Left colon (tissue), 2 donors: ENCODE measurements around the gene RHNO1. TPM values are rescaled to one million over a fixed set of nuclear protein-coding genes. Genes with fewer than 3 reads are reported as not detected.

ENCODE experiments used
- ATAC-seq: fragments of 200-7000 bp; cut with Tn5 transposase; one replicate; pipeline ENCODE4 v1.9.1; 2020; ENCODE audit warnings: mild to moderate bottlenecking, moderate library complexity
- DNase-seq, 2 donors: peaks; one replicate each; pipeline ENCODE4 v3.0.0-alpha.2; 2020
- intact Hi-C, 2 donors: fragments of 100-400 bp; cut with DNase I in 1 of 2; cut with micrococcal nuclease in 1 of 2; formaldehyde crosslinking; loops; one replicate each; pipeline versions ENCODE4 v1.11.2 to v1.14.0; 2022; cut with DNase I, micrococcal nuclease
- total RNA-seq, 2 donors: library from RNA; stranded (reverse); fragmentation: NEBNext Ultra II Directional; extraction: Animal tissue kit (Norgen Biotek cat#: 25700); gene quantifications; one replicate each; pipeline ENCODE4 v1.2.1, GENCODE V29; 2021
- donor health status: DM: no; HTN: no; CAD: no.
- donor health status: DM: yes; HTN: yes; CAD: no.

The RHNO1 gene
- total RNA-seq, 2 donors from 2014 or later, result 18.5 to 20.6 TPM

DNA sequence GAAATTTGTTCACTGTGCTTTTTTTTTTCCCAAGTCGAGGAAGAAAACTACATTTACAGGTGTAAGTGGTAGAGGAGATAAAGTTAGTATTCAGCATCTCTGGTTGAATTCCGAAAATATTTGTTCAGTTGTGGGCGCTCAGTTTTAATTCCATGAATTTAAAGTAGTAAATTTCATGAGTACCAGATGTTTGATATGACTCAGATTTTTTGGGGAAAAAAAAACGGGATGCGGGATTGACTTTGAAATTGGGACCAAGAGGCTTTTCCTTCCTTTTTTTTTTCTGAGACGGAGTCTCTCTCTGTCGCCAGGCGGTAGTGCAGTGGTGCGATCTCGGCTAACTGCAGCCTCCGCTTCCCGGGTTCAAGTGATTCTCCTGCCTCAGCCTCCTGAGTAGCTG lies 15.2 kb downstream of the RHNO1 start:
- intact Hi-C loops, result no loop called here
- no peak for ATAC-seq
- DNase-seq, result no peak

DNA sequence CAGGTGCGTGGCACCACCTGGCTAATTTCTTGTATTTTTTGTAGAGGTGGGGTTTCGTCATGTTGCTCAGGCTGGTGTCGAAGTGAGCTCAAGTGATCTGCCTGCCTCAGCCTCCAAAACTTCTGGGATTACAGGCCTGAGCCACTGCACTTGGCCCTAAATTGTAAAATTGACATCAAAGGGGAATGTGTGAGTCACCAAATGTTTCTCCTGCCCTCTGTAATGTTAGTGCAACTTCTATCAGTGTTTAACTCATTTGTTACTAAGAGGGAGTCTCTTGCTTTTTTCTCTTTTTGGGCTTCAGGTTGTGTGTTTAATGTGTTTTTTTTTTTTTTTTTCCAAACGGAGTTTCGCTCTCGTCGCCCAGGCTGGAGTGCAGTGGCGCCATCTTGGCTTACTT lies 16.0 kb downstream of the RHNO1 start:
- DNase-seq, result no peak
- ATAC-seq, result no peak
- intact Hi-C loops, result no loop called here

DNA sequence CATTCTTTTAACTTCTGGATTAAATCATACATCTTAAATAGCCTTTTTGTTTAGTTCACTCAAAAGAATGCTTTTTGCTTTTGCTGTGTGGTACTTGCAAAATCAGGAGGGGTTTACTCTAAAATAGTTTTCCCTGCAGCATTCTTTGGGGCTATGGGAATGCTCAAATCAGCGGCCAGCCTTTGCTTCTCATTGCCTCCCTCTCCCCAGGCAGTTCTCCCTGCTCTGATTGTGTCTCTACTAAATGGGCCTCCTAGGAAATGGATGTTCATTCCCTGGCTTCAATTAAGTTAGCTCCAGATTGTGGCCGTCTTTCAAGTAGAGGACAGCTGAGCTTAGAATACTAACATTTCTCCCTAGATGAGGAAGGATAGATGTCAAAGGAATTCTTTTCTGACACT lies 18.0 kb downstream of the RHNO1 start:
- ATAC-seq, result no peak
- intact Hi-C loops, result no loop called here

DNA sequence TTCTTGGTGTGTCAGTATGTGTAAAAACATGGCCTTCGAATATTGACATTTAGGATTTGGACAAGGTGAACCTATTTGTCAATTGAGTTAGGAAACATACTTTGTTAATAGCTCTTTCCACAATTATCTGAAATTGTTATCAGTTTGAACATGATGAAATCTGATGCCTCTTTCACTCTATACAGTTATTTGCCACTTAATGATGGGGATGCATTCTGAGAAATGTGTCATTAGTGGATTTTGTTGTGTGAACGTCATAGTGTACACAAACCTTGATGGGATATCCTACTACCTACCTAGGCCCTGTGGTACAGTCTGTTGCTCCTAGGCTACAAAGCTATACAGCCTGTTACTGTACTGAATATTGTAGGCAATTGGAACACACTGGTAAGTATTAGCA lies 18.5 kb downstream of the RHNO1 start:
- intact Hi-C loops, result no loop called here
- DNase-seq (no peak), ATAC-seq (no peak)

More for the DNA sequence above, 18.0 kb downstream of the RHNO1 start:
- DNase-seq, result no peak

GRCh38 chr12:2897418-2897817 lies 20.4 kb downstream of the RHNO1 start:
- intact Hi-C loops, result no loop called here
- no peak for ATAC-seq

GRCh38 chr12:2900642-2901041 lies 23.6 kb downstream of the RHNO1 start:
- intact Hi-C loops, result no loop called here
- DNase-seq (no peak), ATAC-seq (no peak)

More at GRCh38 chr12:2897418-2897817, 20.4 kb downstream of the RHNO1 start:
- no peak for DNase-seq

GRCh38 chr12:2902272-2902880 lies 25.4 kb downstream of the RHNO1 start:
- DNase-seq (no peak), ATAC-seq (no peak)
- intact Hi-C loops, result no loop called here

- intact Hi-C loops, result no loop called here
Measured at GRCh38 chr12:2904260-2904659, 27.2 kb downstream of the RHNO1 start.

GRCh38 chr12:2912216-2912575 lies 35.2 kb downstream of the RHNO1 start:
- intact Hi-C loops, result no loop called here
- DNase-seq, result no peak
- ATAC-seq, result no peak

More at GRCh38 chr12:2904260-2904659, 27.2 kb downstream of the RHNO1 start:
- ATAC-seq, result no peak
- DNase-seq, result no peak

DNA sequence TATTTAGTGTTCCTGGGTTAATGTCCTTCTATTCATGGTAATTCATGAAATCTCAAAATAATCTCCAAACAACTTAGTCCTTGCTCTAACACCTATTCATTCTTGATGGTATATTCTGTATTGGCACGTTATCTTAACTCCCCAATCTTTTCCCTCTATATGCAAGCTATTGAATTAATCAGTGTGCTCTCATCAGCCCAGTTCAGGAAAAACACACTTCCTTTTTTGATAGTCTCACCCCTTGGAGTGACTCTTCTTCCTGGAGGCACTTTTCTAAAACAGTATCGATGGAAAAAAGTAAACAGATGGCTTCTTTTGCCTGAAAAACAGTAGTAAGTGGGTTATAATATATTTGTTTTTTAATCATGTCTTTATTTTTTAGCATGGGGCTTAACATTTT lies 42.2 kb downstream of the RHNO1 start:
- DNase-seq (no peak), ATAC-seq (no peak)
- intact Hi-C loops, result no loop called here

DNA sequence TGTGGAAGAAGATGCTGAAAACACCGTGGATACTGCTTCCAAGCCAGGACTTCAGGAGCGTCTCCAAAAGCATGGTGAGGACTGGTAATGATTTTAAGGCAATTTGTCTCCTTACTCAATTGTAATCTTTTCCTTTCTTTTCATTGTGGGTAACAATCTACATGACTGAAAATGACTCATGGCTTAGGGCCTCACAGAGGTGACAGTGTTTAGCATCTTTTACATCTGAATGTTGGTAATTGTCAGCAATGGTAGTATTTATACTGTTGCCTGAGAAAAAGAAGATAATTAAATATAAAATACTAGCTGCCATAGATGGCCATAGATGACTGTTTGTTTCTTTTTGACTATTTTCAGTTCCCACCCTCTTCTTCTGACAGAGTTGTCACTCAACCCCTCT lies 45.3 kb downstream of the RHNO1 start:
- intact Hi-C loops, result no loop called here
- no peak for DNase-seq
- no peak for ATAC-seq

DNA sequence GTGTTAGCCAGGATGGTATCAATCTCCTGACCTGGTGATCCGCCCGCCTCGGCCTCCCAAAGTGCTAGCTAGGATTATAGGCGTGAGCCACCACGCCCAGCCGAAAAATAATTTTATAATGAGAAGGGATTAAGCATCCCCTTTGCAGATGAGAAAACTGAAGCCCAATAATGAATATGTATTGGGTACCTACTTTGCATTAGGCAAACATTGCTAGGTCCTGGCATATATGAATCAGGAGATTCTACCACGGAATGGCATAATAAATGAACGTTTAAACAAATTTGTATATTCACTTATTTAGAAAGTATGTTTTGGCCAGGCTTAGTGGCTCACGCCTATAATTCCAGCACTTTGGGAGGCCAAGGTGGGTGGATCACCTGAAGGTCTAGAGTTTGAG lies 46.0 kb downstream of the RHNO1 start:
- intact Hi-C loops, result no loop called here
- ATAC-seq, result no peak

GRCh38 chr12:2924019-2924418 lies 47.0 kb downstream of the RHNO1 start:
- DNase-seq (no peak), ATAC-seq (no peak)
- intact Hi-C loops, result no loop called here

More for the DNA sequence above, 46.0 kb downstream of the RHNO1 start:
- DNase-seq, result no peak

DNA sequence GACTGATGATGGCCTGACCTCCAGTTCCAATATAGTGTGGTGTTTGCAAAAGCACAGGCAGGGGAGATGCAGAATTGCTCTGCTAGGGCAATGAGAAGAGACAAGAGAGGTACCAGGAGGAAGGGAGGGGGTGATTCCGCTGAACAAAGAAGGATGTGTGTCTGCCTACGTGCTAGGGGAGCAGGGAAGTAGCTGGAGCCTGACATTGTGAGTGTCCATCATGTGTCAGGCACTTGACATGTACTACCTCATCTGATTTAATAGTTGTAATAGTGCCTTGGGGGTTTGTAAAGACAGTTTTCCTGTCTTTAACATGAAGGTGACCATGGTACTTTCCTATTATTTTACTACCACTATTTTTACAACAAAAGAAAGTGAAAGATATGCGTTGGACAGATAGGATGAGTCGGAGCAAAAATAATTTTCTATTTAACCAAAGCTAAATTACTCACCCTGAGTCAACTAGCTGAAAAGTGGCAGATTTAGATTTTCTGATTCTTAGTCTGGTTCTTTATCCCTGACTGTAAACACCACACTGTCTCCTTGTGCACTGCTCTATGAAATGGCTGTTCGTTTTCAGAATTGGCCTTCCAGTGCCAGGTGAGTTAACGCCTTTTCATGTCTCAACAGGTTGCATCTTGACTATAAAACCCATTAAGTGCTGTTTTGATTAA lies 48.4 kb downstream of the RHNO1 start:
- ATAC-seq, result no peak
- no peak for DNase-seq
- intact Hi-C loops, result no loop called here

GRCh38 chr12:2930865-2931264 lies 53.8 kb downstream of the RHNO1 start:
- ATAC-seq (no peak), DNase-seq (no peak)
- intact Hi-C loops, result no loop called here

DNA sequence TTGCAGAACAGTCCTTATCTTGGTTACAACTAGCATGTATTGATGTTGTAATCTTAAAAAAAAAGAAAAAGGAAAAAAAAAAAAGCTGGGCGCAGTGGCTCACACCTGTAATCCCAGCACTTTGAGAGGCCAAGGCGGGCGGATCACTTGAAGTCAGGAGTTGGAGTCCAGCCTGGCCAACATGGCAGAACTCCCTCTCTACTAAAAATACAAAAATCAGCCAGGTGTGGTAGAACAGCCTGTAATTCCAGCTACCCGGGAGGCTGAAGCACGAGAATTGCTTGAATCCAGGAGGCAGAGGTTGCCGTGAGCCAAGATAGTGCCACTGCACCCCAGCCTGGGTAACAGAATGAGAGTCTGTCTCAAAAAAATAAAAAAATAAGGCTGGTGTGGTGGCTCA lies 56.6 kb downstream of the RHNO1 start:
- DNase-seq (no peak), ATAC-seq (no peak)
- intact Hi-C loops, result no loop called here

DNA sequence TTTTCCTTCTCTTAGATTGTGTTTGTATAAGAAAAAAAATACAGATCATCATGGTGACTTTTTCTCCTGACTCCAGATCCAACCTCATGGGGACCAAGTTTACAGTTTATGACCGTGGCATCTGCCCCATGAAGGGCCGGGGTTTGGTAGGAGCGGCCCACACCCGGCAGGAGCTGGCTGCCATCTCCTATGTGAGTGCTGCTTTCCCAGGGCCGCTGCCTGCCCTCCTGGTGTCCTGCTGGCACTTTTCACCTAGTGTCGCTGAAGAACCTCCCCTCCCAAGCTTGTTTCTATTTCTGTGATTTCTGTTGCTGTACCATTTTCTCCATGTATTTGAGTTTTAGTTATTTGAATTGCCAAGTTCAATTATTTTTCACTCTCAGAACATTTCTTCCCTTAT lies 57.3 kb downstream of the RHNO1 start:
- no peak for ATAC-seq
- intact Hi-C loops, result no loop called here
- DNase-seq, result no peak

DNA sequence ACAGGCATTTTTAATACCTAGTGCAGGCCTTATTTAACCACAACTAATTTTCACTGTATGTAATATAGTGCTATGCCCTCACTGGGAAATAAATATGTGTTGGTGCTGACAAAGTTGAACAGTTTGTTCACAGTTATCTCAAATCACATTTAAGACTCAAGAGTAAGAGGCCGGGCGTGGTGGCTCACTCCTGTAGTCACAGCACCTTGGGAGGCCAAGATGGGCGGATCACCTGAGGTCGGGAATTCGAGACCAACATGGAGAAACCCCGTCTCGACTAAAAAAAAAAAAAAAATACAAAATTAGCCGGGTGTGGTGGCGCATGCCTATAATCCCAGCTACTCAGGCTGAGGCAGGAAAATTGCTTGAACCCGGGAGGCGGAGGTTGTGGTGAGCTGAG lies 59.3 kb downstream of the RHNO1 start:
- no peak for DNase-seq
- intact Hi-C loops, result no loop called here
- no peak for ATAC-seq

- no peak for DNase-seq
- no peak for ATAC-seq
- intact Hi-C loops, result no loop called here
Measured at GRCh38 chr12:2937500-2937899, 60.5 kb downstream of the RHNO1 start.
